Activated naive CD8-positive, alpha-beta T cell treated with anti-CD3 and anti-CD28 coated beads for 36 hours (primary cell): Measurements from ENCODE around the gene PLD1. TPM values are rescaled to one million over a fixed set of nuclear protein-coding genes. Genes with fewer than 3 reads are reported as not detected.
A peak's percentile ranks its signal among the peaks of the same experiment; 100 is the strongest.
"Not testable (repeated sequence)": the region's sequence is repeated elsewhere in the genome, so short reads cannot be mapped to it uniquely, and the experiment has no call there.

ENCODE experiments used
- DNase-seq: peaks from one replicate; pipeline ENCODE4 v3.0.0; 2021
- H3K27ac Mint-ChIP-seq: one replicate; pipeline ENCODE4 v1.8.0; 2022; ENCODE audit warnings: mild to moderate bottlenecking, moderate library complexity, mixed read lengths
- H3K27me3 Mint-ChIP-seq: one replicate; pipeline ENCODE4 v1.8.0; 2022; ENCODE audit warnings: mild to moderate bottlenecking, mixed read lengths
- H3K36me3 Mint-ChIP-seq: one replicate; pipeline ENCODE4 v1.8.0; 2021; ENCODE audit warnings: mild to moderate bottlenecking, mixed read lengths
- H3K4me1 Mint-ChIP-seq: one replicate; pipeline ENCODE4 v1.8.0; 2021; ENCODE audit warnings: mixed read lengths
- H3K4me3 Mint-ChIP-seq: one replicate; pipeline ENCODE4 v1.8.0; 2022; ENCODE audit warnings: mild to moderate bottlenecking, moderate library complexity, mixed read lengths
- H3K9me3 Mint-ChIP-seq: one replicate; pipeline ENCODE4 v1.8.0; 2022; ENCODE audit warnings: mixed read lengths
- total RNA-seq, 2 experiments: library from RNA; stranded (reverse); gene quantifications; one replicate each; pipeline ENCODE4 v1.2.3, GENCODE V29; 2021

PLD1 gene
- total RNA-seq, 2 experiments from 2014 or later = 0.18 to 0.52 TPM

DNA sequence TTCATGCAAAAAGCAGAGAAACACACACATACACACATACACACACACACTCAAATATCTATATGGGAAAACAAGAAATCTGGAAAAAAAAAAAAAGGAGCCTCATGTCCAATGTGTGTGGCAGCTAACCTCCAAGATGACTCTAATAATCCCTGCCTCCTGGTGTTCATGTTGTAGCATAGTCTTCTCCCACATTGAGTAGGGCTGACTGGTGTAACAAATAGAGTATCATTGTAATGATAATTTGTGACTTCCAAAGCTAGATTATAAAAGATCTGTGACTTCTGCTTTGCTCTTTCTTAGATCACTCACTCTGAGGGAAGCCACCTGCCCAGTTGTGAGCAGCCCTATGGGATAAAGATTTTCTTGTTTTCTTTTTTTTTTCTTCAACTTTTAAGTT is 219.2 kb downstream of the PLD1 start:
- DNase-seq = no peak
- no peaks in the 10 kb centered on the region for H3K4me1 Mint-ChIP-seq

DNA sequence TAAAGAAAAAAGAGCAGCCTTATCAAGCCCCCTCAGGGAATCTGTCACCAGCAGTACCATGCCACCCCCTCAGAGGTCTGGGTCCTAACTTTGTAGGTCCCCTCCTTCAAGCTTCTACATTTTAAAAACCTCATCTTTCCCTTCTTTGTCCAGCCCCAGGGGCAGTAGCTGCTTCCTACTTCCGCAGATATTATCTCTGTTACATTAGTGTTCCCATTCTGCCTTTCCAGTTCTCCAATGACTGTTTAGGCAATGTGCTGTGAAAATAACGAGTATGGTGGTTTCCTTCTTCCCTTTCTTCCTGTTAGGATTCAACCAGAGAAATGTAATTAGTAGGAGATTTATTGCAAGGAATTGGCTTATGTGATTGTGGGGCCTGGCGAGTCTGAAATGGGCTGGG is 224.0 kb downstream of the PLD1 start:
- Mint-ChIP-seq H3K36me3 (no peaks in the 10 kb centered on the region), H3K9me3 (no peaks in the 10 kb centered on the region), H3K27me3 (no peaks in the 10 kb centered on the region), H3K4me3 (no peak overlapping the region), H3K4me1 (no peaks in the 10 kb centered on the region), H3K27ac (no peak overlapping the region)
- no peak for DNase-seq

More for the DNA sequence above, 219.2 kb downstream of the PLD1 start:
- Mint-ChIP-seq H3K36me3 (no peaks in the 10 kb centered on the region), H3K9me3 (no peaks in the 10 kb centered on the region), H3K27ac (no peak overlapping the region), H3K27me3 (no peaks in the 10 kb centered on the region), H3K4me3 (no peak overlapping the region)

- H3K4me1 Mint-ChIP-seq = no peaks in the 10 kb centered on the region
- no peak for DNase-seq
- H3K27ac Mint-ChIP-seq = no peak overlapping the region
- no peaks in the 10 kb centered on the region for H3K36me3 Mint-ChIP-seq
- H3K9me3 Mint-ChIP-seq = no peaks in the 10 kb centered on the region
- no peak overlapping the region for H3K4me3 Mint-ChIP-seq
- H3K27me3 Mint-ChIP-seq = no peaks in the 10 kb centered on the region
Observed at GRCh38 chr3:171585039-171585438, 225.2 kb downstream of the PLD1 start.

DNA sequence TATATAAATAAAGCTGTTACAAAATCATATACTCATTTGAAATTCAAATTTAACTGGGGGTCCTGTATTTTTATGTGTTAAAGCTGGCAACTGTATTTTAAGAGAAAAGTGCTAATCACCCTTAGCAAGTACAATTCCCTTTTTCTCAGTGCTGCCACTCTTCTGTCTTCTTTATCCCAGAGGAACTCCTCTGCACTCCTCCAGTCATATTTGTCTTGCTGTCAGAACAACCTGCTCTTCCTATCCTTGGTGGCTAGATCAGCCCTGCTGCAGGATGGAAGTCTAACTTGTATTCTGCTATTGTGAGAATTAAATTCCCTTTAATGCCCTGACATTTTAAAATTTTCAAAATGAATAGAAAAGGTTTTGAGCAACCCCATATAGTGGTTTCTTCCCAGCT is 226.2 kb downstream of the PLD1 start:
- Mint-ChIP-seq H3K4me1 (no peaks in the 10 kb centered on the region), H3K36me3 (no peaks in the 10 kb centered on the region), H3K4me3 (no peak overlapping the region), H3K27me3 (no peaks in the 10 kb centered on the region), H3K27ac (no peak overlapping the region), H3K9me3 (no peaks in the 10 kb centered on the region)
- no peak for DNase-seq

GRCh38 chr3:171574556-171575240 is 235.6 kb downstream of the PLD1 start:
- Mint-ChIP-seq H3K27ac (no peak overlapping the region), H3K4me1 (no peaks in the 10 kb centered on the region), H3K4me3 (no peak overlapping the region), H3K27me3 (peaks cover 15% of the 10 kb centered on the region), H3K9me3 (no peaks in the 10 kb centered on the region), H3K36me3 (no peaks in the 10 kb centered on the region)
- no peak for DNase-seq

GRCh38 chr3:171569571-171570132 is 240.6 kb downstream of the PLD1 start:
- no peaks in the 10 kb centered on the region for H3K4me1 Mint-ChIP-seq
- no peak for DNase-seq
- H3K4me3 Mint-ChIP-seq = no peak overlapping the region
- no peaks in the 10 kb centered on the region for H3K9me3 Mint-ChIP-seq
- no peaks in the 10 kb centered on the region for H3K36me3 Mint-ChIP-seq
- H3K27me3 Mint-ChIP-seq = peaks cover 8% of the 10 kb centered on the region
- H3K27ac Mint-ChIP-seq = no peak overlapping the region

DNA sequence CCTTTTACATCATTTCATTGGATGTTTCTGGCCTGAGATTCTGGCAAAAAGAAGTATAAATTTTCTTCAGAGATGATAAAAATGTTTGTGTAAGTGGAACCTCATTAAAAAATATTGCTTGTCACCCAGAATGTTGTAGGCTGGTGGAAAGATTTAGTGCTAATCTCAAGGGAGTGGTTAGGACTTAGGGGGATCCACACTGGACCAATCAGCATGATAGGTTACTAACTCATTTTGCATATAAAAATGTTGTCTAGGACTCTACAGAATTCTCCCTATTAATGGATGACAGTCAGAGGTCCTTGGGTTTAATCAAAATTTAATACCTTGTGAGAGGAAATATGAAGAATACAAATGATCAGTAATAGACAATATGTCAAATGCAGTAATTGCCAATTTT is 241.5 kb downstream of the PLD1 start:
- H3K4me1 Mint-ChIP-seq = no peaks in the 10 kb centered on the region
- peaks cover 8% of the 10 kb centered on the region for H3K27me3 Mint-ChIP-seq
- no peaks in the 10 kb centered on the region for H3K9me3 Mint-ChIP-seq
- H3K36me3 Mint-ChIP-seq = no peaks in the 10 kb centered on the region
- no peak overlapping the region for H3K4me3 Mint-ChIP-seq
- no peak overlapping the region for H3K27ac Mint-ChIP-seq
- no peak for DNase-seq

- Mint-ChIP-seq H3K27me3 (peaks cover 8% of the 10 kb centered on the region), H3K36me3 (no peaks in the 10 kb centered on the region), H3K4me1 (peaks cover 4% of the 10 kb centered on the region), H3K9me3 (no peaks in the 10 kb centered on the region), H3K4me3 (no peak overlapping the region), H3K27ac (no peak overlapping the region)
- DNase-seq = no peak
Observed at GRCh38 chr3:171566803-171567422, 243.4 kb downstream of the PLD1 start.

- Mint-ChIP-seq H3K4me3 (no peak overlapping the region), H3K27ac (no peak overlapping the region), H3K27me3 (peaks cover 1% of the 10 kb centered on the region), H3K9me3 (no peaks in the 10 kb centered on the region), H3K4me1 (peaks cover 12% of the 10 kb centered on the region), H3K36me3 (no peaks in the 10 kb centered on the region)
- DNase-seq = no peak
Observed at GRCh38 chr3:171565481-171566058, 244.7 kb downstream of the PLD1 start.

GRCh38 chr3:171564748-171565480 is 245.4 kb downstream of the PLD1 start:
- H3K9me3 Mint-ChIP-seq = no peaks in the 10 kb centered on the region

GRCh38 chr3:171563298-171563697 is 247.0 kb downstream of the PLD1 start:
- Mint-ChIP-seq H3K9me3 (no peaks in the 10 kb centered on the region), H3K4me1 (peaks cover 14% of the 10 kb centered on the region), H3K4me3 (no peak overlapping the region), H3K27ac (no peak overlapping the region), H3K27me3 (no peaks in the 10 kb centered on the region), H3K36me3 (no peaks in the 10 kb centered on the region)
- no peak for DNase-seq

More at GRCh38 chr3:171564748-171565480, 245.4 kb downstream of the PLD1 start:
- H3K4me1 Mint-ChIP-seq = peaks cover 12% of the 10 kb centered on the region
- H3K4me3 Mint-ChIP-seq = no peak overlapping the region
- H3K36me3 Mint-ChIP-seq = no peaks in the 10 kb centered on the region
- DNase-seq = no peak
- no peak overlapping the region for H3K27ac Mint-ChIP-seq
- H3K27me3 Mint-ChIP-seq = no peaks in the 10 kb centered on the region

DNA sequence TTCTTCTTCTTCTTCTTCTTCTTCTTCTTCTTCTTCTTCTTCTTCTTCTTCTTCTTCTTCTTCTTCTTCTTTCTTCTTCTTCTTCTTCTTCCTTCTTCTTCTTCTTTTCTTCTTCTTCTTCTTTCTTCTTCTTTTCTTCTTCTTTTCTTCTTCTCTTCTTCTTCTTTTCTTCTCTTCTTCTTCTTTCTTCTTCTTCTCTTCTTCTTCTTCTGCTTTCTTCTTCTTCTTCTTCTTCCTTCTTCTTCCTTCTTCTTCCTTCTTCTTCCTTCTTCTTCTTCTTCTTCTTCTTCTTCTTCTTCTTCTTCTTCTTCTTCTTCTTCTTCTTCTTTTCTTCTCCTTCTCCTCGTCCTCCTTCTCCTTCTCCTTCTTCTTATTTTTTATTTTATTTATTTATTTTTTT is 247.8 kb downstream of the PLD1 start:
- H3K9me3 Mint-ChIP-seq, DNase-seq, H3K27me3 Mint-ChIP-seq, H3K36me3 Mint-ChIP-seq, H3K4me3 Mint-ChIP-seq: not testable (repeated sequence)
- Mint-ChIP-seq H3K27ac (peak overlapping the region; percentile 62), H3K4me1 (peaks cover 14% of the 10 kb centered on the region)

DNA sequence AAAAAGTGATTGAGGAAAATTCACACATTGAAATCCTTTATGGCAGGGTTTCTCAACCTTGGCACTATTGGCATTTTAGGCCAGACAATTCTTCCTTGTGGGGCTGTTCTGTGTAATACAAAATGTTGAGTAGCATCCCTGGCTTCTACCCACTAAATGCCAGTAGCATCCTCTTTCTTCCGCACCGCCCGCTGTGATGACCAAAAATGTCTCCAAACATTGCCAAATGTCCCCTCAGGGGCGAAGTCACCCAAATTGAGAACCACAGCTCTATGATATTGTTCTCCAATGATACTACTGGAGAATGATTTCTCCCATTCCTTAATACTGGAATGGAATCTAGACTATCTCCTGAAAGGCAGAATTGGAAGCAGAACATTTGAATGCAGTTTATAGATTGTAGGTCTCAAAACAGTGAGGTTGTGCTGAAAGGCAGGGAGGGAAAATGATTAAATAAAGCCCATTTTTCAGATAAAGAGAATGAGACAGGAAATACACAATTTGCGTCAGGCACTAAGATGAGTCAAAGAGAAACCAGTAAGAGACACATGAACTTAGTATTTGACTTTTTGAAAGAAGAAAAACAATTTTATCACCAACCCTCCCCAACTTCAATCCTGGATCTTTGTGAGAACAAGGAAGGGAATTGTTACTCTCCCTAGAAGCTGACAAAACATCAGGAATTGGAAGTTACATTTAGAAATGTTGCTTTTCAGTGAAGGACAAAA is 248.5 kb downstream of the PLD1 start:
- peak overlapping the region; percentile 88 for H3K27ac Mint-ChIP-seq
- peaks cover 14% of the 10 kb centered on the region for H3K4me1 Mint-ChIP-seq
- no peak for DNase-seq
- no peaks in the 10 kb centered on the region for H3K27me3 Mint-ChIP-seq
- H3K9me3 Mint-ChIP-seq = no peaks in the 10 kb centered on the region
- H3K36me3 Mint-ChIP-seq = no peaks in the 10 kb centered on the region
- peak overlapping the region; percentile 42 for H3K4me3 Mint-ChIP-seq

- no peak for DNase-seq
- H3K4me1 Mint-ChIP-seq = peaks cover 17% of the 10 kb centered on the region
- no peak overlapping the region for H3K4me3 Mint-ChIP-seq
- no peak overlapping the region for H3K27ac Mint-ChIP-seq
- H3K36me3 Mint-ChIP-seq = no peaks in the 10 kb centered on the region
- no peaks in the 10 kb centered on the region for H3K27me3 Mint-ChIP-seq
- H3K9me3 Mint-ChIP-seq = no peaks in the 10 kb centered on the region
Observed at GRCh38 chr3:171559586-171559985, 250.7 kb downstream of the PLD1 start.
